ENCODE results near the gene NIPBL. TPM values are rescaled to one million over a fixed set of nuclear protein-coding genes. Genes with fewer than 3 reads are reported as not detected.

The NIPBL gene
- total RNA-seq, 1 donor from 2014 or later = 39.2 TPM

- Histone ChIP-seq H3K4me1 (no peaks in the 10 kb centered on the region), H3K4me3 (no peak overlapping the region), H3K36me3 (peaks cover 78% of the 10 kb centered on the region), H3K27ac (replicated peaks) (no peak overlapping the region), H3K9me3 (replicated peaks) (no peaks in the 10 kb centered on the region), H3K27me3 (ENCODE audit: low read depth) (no peaks in the 10 kb centered on the region)
- no peak for TF ChIP-seq CTCF (IDR thresholded peaks at IDR 0.05; ENCODE audit: borderline replicate concordance)
- DNase-seq = no peak
- intact Hi-C loops (cut with micrococcal nuclease) = no loop called here
These were observed 169.1 kb downstream of the NIPBL start for GRCh38 chr5:37045703-37046102.

DNA sequence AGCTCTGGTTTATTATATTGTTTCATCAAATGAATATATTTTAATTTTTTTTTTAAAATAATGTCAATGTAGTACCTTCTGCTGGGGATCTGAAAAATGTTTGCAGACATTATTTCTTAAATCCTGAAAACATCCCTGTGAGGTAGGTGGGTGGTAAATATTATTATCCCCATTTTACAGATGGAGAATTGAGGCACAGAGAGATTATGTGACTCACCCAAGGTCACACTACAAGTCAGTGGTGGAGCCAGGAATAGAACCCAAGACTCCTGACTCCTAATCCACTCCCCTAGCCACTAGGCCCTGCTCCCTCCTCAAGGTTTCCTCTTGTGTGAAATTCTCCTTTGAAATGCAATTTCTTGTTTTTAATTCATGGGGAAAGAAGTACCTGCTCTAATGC lies 171.4 kb downstream of the NIPBL start:
- no peaks in the 10 kb centered on the region for H3K4me1 ChIP-seq
- no peak overlapping the region for H3K27ac ChIP-seq (replicated peaks)
- no peak for DNase-seq
- H3K36me3 ChIP-seq = peaks cover 96% of the 10 kb centered on the region
- H3K27me3 ChIP-seq (ENCODE audit: low read depth) = no peaks in the 10 kb centered on the region
- no peaks in the 10 kb centered on the region for H3K9me3 ChIP-seq (replicated peaks)
- intact Hi-C loops (cut with micrococcal nuclease) = no loop called here
- TF ChIP-seq CTCF (IDR thresholded peaks at IDR 0.05; ENCODE audit: borderline replicate concordance) = no peak
- H3K4me3 ChIP-seq = no peak overlapping the region

GRCh38 chr5:37054391-37054790 lies 177.8 kb downstream of the NIPBL start:
- Histone ChIP-seq H3K36me3 (peaks cover 88% of the 10 kb centered on the region), H3K9me3 (replicated peaks) (no peaks in the 10 kb centered on the region), H3K4me1 (no peaks in the 10 kb centered on the region), H3K27ac (replicated peaks) (no peak overlapping the region), H3K4me3 (no peak overlapping the region), H3K27me3 (ENCODE audit: low read depth) (no peaks in the 10 kb centered on the region)
- DNase-seq = no peak
- intact Hi-C loops (cut with micrococcal nuclease) = no loop called here
- TF ChIP-seq CTCF (IDR thresholded peaks at IDR 0.05; ENCODE audit: borderline replicate concordance) = no peak

- H3K36me3 ChIP-seq = peaks cover 88% of the 10 kb centered on the region
- intact Hi-C loops (cut with micrococcal nuclease) = no loop called here
- no peak for TF ChIP-seq CTCF (IDR thresholded peaks at IDR 0.05; ENCODE audit: borderline replicate concordance)
These were observed 178.9 kb downstream of the NIPBL start for GRCh38 chr5:37055383-37055990.

DNA sequence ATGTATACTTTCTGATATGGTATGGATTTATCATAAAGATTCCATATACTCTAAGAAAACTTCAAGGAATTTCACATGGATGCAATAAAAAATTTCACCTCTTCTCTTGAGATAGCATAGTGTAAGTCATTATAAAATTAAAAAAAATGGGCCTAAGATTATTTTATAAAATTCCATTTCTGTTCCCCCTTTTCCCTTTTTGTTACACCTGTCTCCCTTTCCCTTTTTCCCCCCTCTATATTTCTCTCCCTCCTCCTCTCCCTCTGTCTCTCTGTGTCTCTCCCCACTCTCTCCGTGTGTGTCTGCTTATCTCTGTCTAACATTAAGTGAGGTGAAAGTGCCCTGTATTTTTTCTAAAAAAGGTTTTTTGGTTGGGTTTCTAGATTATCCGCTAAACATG lies 180.2 kb downstream of the NIPBL start:
- intact Hi-C loops (cut with micrococcal nuclease) = no loop called here

More at GRCh38 chr5:37055383-37055990, 178.9 kb downstream of the NIPBL start:
- H3K4me1 ChIP-seq = no peaks in the 10 kb centered on the region
- H3K4me3 ChIP-seq = no peak overlapping the region
- H3K9me3 ChIP-seq (replicated peaks) = no peaks in the 10 kb centered on the region
- DNase-seq = no peak
- H3K27ac ChIP-seq (replicated peaks) = no peak overlapping the region
- H3K27me3 ChIP-seq (ENCODE audit: low read depth) = no peaks in the 10 kb centered on the region

More for the DNA sequence above, 180.2 kb downstream of the NIPBL start:
- Histone ChIP-seq H3K27ac (replicated peaks) (no peak overlapping the region), H3K36me3 (peaks cover 88% of the 10 kb centered on the region), H3K4me3 (no peak overlapping the region), H3K4me1 (no peaks in the 10 kb centered on the region), H3K27me3 (ENCODE audit: low read depth) (no peaks in the 10 kb centered on the region), H3K9me3 (replicated peaks) (no peaks in the 10 kb centered on the region)
- no peak for DNase-seq
- no peak for TF ChIP-seq CTCF (IDR thresholded peaks at IDR 0.05; ENCODE audit: borderline replicate concordance)

Measured in left ventricle myocardium inferior (tissue), 1 donor.